Eye (tissue), 1 donor: ENCODE measurements around the gene TAGLN3.

Source experiments
- DNase-seq: peaks from one replicate; pipeline ENCODE4 v3.0.0-alpha.2; 2015

TAGLN3 gene

DNA sequence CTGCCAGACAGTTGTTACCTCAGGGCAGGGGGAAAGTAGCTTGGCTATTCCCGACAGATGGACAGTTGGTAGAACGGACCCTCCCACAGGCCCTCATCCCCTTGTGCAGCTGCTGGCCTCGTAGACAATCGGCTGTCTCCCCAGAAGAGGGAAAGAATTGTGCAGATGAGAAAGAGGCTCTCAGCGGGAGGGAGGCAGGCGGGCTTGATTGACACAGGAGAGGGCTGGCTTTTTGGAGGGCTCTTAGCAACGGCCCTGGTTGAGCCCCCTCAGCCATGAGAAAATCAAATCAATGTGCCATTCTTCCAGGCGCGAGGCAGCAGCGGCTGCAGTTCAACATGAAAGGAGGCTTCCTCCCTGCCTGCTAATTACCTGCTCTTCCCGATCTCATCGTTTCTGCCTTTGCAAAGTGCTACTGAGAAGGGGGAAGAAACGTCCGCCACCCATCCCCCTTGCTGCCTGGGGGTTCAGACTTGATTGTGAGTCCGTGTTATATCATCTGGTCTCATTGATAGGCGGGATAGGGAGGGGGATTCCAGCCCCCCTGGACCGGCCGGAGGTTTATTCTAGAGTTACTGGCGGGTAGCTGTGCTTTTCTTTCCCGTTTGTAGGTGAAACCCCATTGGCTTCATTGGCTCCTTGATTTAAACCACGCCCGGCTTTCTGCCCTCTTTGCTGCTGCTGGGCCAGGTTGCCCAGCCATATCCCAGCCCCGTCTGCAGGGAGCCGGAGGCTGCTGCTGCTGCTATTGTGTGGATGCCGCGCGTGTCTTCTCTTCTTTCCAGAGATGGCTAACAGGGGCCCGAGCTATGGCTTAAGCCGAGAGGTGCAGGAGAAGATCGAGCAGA lies at the start of gene TAGLN3:
Gene TAGLN3 (plus strand): TSS at position 287 of the 848 bp plus-strand sequence. CDS start 501 bp downstream, at position 788.
- DNase-seq, result peak; percentile 96

DNA sequence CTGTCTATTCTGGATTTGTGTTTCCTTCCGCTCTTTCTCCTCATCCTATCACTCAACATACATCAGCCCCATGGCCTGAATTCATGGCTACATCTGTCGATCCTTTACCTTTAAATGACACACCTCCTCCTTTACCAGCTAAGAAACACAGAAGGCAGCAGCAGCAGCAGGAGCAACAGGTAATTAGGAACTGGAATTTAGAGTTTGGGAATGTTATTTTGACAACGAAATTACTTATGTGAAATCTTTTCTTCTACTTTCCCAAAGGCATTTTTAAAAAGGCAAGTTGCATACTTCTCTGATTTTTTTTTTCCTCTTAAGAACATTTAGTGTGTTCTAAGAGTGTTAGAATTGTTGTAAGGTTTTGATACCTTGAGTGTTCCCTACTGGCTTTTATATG lies 49.0 kb upstream of the TAGLN3 start:
- DNase-seq, result no peak

DNA sequence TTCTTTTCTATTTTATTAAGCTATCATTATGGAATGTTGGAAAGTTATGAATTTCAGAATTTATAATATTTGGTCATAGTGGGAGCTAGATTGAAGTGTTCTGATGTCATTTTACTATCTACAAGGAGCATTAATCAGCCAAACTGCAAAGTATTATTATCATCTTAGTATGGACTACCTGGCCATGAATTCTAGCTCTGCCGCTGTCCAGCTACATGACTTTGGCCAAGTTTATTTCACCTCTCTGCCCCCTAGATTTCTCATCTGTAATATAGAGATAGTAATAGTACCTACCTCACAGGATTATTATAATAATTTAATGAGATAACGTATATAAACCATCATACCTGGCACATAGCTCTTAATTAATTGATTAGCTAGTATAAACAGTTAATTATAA lies 47.7 kb upstream of the TAGLN3 start:
- no peak for DNase-seq

DNA sequence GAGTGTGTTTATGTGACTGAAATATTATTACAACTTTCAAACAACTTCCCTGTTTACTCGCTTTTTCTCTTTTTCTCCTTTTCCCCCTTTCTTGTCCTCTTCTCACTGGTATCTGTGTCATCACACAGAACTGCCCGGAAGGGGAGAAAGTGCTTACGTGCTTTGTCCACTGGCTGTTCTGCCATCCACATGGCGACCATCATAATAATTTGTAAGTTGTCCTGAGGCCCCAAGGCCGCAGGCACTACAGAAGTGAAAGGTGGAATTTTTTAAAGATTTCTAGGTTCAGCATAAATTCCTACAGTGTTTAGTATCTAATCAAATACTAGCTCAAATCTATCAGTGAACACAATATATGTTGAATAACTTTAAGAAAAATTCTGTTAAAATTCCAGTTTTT lies 46.6 kb upstream of the TAGLN3 start:
- DNase-seq, result no peak

DNA sequence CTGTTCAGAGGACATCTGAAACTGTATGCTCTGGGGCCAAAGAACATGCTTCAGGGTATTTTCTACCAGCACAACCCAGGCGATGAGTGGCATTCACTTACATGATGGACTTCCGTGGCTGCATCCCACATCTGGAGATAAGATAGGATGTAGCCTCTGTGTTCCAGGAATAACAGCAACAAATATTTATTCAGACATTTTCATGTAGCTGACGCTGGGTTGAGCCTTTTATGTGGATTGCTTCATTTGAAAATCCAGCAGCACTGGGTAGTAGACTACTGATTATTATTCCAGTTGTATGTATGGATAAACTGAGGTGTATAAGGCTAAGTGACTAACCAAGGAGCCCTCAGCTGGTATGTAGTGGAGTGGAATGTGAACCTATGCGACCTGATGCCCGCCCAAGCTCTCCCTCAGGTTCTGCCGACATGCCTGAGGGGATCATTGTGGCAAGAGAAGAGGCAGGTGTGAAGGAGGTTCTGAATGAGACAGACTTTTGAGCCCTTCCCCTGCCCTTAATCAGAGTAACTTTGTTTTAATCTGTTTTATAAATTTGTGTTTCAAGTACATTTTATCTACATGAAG lies 45.8 kb upstream of the TAGLN3 start:
- no peak for DNase-seq

DNA sequence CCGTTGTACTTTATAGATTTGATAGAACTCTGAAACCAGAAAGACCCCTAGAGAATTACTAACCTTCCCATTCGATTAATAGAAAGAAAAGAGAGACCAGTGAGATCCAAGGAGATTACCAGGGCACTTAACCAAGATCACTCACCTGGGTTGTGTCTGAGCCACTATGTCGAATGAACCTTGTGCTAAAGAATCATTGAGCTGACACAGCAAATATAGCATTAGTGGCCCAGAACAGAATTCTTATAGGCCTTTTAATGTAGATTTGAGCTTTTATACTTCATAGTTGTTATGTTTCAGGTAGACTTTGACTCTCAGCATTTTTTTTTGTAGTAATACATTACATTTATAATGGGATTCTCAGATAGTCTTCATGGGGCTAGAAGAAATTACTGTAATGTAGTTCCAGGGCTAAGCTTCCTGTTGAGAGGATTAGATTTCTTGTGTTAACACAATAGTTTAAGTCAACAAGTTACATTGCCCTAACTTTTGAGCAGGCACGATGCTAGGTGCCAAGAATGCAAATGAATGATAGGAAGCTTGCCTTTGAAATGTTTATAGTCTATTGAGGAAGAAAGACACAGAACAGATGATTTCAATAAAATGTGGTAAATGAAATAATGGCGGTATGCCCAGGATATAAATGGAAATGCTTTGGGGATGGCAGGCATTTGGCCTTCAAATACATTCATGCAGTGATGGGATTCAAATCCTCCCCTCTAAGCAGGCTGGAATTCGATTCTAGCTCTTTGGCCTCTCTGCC lies 44.3 kb upstream of the TAGLN3 start:
- DNase-seq, result no peak

DNA sequence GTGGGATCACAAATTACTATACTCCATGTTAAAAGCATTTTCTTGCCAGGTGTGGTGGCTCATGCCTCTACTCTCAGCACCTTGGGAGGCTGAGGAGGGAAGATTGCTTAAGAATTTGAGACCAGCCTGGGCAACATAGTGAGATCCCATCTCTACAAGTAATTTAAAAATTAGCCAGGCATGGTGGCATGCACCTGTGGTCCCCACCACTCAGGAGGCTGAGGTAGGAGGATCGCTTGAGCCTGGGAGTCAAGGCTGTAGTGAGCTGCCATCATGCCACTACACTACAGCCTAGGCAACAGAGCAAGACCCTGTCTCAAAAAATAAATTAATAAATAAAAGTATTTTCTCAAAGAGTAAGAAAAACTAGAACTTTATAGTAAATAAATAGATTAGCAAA lies 42.8 kb upstream of the TAGLN3 start:
- no peak for DNase-seq

DNA sequence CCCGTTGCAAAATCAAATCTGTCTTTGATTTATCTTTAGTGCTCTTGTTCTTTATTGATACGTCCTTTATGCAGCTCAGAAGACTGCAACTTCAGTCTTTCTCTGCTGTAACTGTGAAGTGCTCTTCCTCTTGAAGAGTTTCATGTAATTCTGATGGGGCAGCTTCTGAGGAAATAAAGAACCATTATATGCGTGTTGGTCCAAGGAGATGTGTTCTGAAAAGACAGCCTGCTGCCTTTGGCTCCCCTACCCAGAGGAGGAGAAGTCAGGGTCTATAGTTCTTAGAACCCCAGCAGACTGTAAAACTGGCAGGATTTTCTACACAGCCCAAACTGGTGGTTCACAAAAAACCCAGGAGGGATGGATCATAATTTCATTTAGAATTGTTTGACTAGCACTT lies 42.3 kb upstream of the TAGLN3 start:
- DNase-seq, result no peak

DNA sequence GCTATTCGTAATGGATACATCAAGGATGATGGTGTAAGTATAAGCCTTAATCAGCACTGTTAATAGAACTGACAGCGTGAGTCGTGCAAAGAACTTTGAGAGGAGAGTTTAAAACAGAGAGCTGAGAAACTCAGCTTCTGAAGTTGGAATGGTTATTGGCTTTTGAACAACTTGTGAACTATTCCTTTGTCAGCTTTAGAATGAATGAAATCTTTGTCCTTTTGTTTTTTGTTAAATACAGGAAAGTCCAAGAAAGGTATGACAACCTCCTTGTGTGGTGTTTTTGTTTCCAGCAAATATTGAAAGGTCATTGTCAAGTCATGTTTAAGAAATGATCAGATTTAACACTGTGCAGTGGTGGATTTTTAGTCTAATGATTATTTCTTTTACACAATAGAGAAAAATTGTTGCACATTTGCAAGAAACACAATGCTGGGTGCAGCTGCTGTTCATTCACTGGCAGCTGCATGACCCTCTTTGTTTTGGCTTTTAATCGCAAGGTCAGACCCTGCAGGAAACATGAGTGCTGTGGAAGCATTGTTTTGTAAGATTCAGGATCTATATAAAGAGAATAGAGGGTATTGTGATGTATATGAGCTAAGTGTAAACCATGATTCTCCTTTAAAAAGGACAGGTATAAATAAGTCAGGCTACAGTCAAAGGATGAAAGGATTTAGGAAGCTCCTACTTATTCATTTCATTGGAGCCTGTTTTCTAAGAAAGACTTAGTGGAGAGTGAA lies 41.6 kb upstream of the TAGLN3 start:
- DNase-seq, result peak; percentile 61

DNA sequence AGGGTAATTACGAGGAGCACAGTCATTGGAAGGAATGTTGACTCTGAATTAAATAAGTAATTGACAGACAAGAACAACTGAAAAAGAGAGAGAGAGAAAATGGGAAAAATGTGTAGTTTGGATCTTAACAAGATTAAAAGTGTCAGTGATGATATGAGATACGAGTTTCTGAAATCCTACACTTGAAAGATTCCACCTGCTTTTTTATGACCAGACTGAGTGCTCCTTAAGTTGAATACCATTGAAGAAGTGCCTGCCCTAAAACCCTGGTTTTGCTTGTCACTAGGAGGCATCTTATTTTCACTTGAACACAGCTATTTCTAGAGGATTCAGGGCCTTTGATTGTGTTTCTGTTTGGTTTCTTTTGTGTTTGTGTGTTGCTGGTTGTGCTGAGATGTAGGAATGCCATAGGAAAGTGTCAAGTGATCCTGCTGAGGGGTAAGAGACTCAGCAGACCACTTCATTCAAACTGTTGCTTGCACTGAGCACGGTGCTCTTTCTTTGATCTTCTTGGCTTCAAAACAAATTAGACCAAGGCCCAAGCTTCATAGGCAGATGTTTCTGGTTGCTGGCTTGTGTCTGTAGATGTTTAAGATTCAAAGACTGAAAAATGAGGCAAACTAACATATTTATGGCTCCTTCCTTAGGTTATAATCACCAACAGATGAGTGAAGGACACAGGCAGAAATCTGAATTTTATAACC lies 37.1 kb upstream of the TAGLN3 start:
- no peak for DNase-seq

DNA sequence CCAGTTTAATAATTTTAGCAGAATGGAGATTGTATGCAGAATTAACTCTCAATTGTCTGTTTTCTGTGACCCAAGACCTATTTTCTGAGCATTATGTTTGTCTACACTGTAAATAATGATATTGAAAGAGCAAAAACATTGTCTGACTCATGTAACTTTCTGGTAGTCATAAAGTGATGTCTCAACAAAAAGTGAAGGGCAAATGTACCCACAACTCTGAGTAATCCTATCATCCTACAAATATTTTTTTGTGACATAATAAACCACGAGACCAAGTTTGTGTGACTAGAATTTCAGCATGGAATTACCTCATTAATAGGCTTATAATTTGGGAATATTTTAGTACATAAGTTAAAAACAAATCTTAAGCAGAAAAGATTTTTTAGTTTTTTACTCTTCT lies 35.3 kb upstream of the TAGLN3 start:
- no peak for DNase-seq

DNA sequence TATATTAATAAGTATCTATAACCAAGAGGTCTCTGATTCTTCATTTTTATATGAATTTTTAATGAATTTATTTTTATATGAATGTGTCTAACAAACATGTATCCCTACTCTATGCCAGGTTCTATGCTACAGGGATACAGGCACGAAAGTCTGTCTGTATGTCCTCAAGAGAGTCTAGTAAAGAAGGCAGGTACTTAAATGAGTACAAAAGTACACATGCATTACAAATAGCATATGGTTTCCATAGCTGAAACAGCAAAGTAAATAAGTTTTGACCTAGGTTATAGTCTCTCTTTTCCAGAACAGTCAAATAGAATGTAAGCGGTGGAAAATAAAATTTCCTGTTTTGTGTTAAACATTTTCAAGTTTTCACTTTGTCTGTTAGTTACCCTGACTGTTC lies 33.2 kb upstream of the TAGLN3 start:
- DNase-seq, result no peak

DNA sequence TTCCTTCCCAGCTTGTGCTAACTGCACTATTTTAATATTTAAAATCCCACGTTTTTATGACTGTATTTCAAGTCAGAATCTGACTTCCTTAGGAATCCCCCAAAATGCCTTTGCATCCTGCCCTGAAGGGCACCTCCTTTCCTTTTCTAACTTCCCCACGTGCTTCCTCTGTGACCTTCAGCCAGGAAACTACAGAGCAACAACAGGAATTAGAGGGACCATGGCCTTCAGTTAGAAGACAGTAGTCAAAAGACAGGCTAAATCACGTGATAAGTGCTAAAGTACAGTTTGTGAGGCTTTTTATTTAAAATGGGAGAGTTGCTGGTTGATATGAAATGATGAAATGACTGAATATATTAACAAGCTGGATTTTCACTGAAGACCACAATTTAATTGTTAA lies 31.7 kb upstream of the TAGLN3 start:
- DNase-seq, result no peak

DNA sequence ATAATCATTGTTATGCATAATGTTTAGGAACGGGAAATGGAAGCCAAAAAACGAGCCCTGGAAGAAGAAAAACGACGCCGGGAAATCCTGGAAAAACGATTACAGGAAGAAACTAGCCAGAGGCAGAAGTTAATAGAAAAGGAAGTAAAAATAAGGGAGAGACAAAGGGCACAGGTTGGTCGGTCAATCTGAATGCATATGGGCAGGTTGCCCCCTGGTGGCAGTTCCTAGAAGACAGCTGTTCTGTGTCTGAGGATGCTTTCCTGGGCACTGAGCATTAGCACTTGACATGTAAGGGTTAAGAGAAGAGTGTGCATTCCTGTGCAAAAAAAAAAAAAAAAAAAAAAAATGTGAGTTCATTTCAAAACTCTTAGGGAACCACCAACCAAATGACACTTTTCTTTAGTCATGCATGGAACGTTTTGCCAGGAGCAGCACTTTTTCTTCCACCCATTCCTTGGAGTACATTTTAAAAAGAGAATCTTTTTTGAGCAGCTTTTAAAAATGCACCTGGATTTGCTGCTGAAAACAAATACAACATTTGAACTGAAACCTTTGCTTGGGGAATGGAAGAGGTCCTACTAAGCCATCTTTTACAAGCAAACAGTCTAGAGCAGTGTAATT lies 31.0 kb upstream of the TAGLN3 start:
- DNase-seq, result peak; percentile 95

DNA sequence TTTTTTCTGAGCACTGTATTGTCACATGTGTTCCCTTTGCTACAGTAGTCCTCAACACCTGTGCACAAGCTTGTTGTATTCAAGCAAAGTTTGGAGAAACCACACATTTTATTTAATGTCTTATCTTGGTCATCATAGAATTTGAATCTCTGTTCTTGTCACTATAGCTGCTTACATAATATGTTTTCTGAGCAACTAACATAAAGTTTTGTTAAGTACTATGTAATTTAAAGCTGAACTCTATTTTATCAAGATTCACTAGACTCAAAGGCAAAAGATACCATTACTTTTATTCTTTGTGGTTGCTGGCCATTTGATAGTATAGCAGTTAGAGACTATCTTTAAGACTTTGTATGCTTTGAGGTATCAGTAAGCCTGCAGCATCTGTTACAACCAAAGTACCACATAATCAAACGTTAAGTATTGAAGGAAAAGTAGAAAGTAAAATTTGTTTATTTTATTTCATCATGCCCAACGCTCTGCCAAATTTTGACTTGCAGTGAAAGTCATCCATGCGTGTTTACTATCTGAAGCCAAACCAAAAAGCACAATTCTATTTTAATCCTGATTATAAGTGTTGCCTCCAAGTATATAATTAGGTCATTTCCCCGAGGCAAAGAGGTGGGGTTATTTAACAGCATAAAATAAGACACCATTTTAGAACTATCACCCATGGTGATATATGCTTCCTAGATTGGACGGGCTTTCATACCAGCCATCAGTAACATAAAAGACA lies 30.2 kb upstream of the TAGLN3 start:
- no peak for DNase-seq

DNA sequence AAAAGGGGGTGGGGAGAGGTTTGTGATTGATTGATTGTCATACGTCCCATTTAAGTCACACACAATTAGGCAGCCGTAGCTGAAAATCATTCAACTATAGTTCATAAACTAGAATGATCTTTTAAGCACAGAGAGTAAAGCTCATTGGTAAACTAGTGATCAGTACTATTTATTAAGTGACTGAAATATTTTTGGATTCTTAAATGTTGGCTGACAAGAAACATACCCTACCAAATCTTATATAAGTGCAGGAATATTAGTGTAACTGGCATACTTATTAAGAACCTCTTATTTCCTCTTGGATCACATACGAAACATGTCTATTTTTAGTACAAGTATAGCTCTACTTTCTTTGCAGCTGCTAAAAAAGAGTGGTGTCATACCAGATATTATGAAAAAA lies 28.3 kb upstream of the TAGLN3 start:
- no peak for DNase-seq

DNA sequence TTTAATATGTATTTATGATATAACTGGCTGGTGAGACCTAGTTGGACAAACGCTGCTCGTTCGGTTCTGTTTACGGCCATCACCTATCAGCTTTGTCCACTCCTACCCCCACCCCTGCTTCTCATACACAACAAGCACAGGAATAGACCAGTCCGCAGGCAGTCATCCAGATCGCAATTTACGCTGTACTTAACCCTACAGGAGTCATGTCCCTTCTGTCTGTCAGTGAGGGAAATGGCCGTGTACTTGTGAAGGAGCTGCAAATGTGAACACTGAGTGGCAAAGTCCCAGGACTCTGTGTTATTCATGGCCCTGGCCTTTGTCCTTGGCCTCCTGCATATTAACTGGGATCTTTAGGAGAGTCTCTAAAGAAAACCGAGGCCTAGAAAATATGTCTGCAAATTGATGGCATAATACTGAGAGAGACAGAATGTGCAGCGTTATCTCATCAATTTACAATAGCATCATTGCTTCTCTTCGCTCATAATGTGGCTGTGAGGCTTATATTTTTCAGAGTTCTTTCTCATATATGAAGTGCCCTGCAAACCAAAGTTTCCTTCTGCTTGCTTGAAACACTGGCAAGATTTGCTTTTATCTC lies 27.1 kb upstream of the TAGLN3 start:
- peak; percentile 71 for DNase-seq

DNA sequence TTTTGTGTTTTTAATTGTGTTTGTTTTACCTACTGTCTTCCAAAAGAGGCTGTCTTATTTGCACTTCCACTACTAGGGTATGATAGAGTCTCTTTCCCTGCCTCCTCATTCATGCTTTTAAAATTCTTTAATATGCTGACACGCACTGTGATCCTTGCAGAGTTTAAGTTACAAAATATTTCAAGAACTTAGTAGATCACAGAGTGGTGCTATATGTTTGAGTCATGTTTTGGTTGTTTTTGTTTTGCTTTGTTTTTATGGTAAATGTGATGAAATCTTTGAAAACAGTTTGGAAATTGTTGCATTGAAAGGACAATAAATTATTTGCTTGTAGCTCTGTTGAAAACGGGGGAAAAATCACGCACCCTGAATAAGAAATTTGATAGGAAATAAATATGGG lies 25.8 kb upstream of the TAGLN3 start:
- DNase-seq, result no peak

DNA sequence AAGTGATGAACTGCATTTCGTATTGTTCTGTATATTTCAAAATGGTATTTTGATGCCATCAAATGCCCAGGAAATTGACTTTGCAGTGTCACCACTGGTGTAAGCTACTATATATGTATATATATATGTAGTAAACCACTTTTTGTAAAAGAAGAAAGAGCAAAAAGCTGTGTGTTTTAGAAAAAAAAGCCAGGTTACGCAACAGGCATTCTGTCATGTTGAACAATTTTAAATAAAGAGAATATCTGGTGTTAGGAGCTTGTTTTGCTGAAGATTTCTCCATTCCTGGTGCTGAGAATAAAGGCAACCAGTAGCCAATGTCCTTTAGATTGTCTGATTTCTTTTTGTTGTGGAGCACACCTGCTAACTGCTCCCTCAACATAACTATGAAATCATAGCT lies 23.6 kb upstream of the TAGLN3 start:
- no peak for DNase-seq

DNA sequence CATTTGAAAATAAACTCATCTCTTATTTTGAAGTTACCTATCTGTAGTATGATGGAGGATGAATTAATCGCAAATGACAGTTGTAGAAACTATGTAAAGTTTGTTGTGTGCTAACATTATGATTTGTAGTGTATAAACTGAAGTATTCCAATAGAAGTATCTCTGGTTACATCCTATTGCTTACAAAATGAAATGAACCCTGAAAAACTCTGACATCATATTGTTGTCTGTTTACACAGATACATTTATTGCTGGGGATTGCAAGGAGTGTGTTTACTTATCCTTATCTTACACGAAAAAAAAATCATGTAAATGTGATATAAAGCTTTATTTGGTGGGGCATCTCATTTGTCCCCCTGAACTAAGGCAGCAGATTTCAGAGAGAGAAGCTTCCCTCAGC lies 22.5 kb upstream of the TAGLN3 start:
- DNase-seq, result no peak
